Vagina (tissue), 2 donors: ENCODE results near the gene SIGLEC9. TPM values are rescaled to one million over a fixed set of nuclear protein-coding genes. Genes with fewer than 3 reads are reported as not detected.

Experiments used
- DNase-seq, 2 donors: peaks; one replicate each; pipeline ENCODE4 v3.0.0-alpha.2; 2017; ENCODE audit errors: extremely low spot score in 2 of 2
- H3K27ac ChIP-seq: fragments of 200-600 bp; sonication (generic); one replicate; pipeline ENCODE4 v1.5.1; 2019
- H3K27me3 ChIP-seq: fragments of 200-600 bp; sonication (generic); one replicate; pipeline ENCODE4 v1.5.1; 2019
- H3K36me3 ChIP-seq, 2 donors: fragments of 200-600 bp; sonication (generic); one replicate each; pipeline ENCODE4 v1.5.1; 2017 to 2019
- H3K4me1 ChIP-seq: fragments of 200-600 bp; sonication (generic); one replicate; pipeline ENCODE4 v1.5.1; 2019
- H3K4me3 ChIP-seq, 2 donors: fragments of 200-600 bp; sonication (generic); 1 replicate in 1 of 2; 2 replicates in 1 of 2; pipeline ENCODE4 v1.5.1; 2016 to 2019
- H3K9me3 ChIP-seq: fragments of 200-600 bp; sonication (generic); one replicate; pipeline ENCODE4 v1.5.1; 2019
- CTCF ChIP-seq, 3 experiments: fragments of 450-650 bp in 2 of 3; fragments of 200-600 bp in 1 of 3; sonication (generic) in 1 of 3; IDR thresholded peaks; one replicate each; pipeline ENCODE4 v1.5.1; 2017 to 2019; ENCODE audit warnings: antibody characterized with exemption in 3 of 3, mild to moderate bottlenecking in 2 of 3, moderate library complexity in 2 of 3
- POLR2A ChIP-seq, 2 donors: fragments of 450-650 bp; IDR thresholded peaks; one replicate each; pipeline ENCODE4 v1.6.1; 2017; ENCODE audit warnings: antibody characterized with exemption in 2 of 2, mild to moderate bottlenecking in 2 of 2, moderate library complexity in 2 of 2
- POLR2AphosphoS5 ChIP-seq, 2 donors: sonication (generic); formaldehyde crosslinking; IDR thresholded peaks; one replicate each; pipeline ENCODE4 v1.9.0; 2017; ENCODE audit warnings: antibody characterized with exemption in 2 of 2, mild to moderate bottlenecking in 2 of 2, low read depth in 1 of 2; ENCODE audit not compliant: insufficient read depth in 1 of 2
- intact Hi-C: fragments of 100-400 bp; cut with DNase I; formaldehyde crosslinking; loops from one replicate; pipeline ENCODE4 v1.15.1; 2023
- total RNA-seq: library from RNA; depleted of rRNA; stranded (reverse); fragments of >200 nt; gene quantifications from one replicate; pipeline ENCODE4 v1.2.3, GENCODE V29; 2016

Gene SIGLEC9
- total RNA-seq, 1 donor from 2014 or later = 5.9 TPM

- Histone ChIP-seq H3K4me1 (no peaks in the 10 kb centered on the region), H3K9me3 (no peaks in the 10 kb centered on the region), H3K4me3 (no peak overlapping the region), H3K27me3 (no peaks in the 10 kb centered on the region), H3K36me3 (no peaks in the 10 kb centered on the region), H3K27ac (no peak overlapping the region)
- no peak for TF ChIP-seq POLR2A (IDR thresholded peaks at IDR 0.05)
- TF ChIP-seq CTCF (IDR thresholded peaks at IDR 0.05) = no peak
- TF ChIP-seq POLR2AphosphoS5 (IDR thresholded peaks at IDR 0.05; ENCODE audit: insufficient read depth in 1 of 2, low read depth in 1 of 2) = no peak
- intact Hi-C loops = no loop called here
- no peak for DNase-seq
These were observed 3.4 kb upstream of the SIGLEC9 start for GRCh38 chr19:51121257-51121656.

- TF ChIP-seq POLR2AphosphoS5 (IDR thresholded peaks at IDR 0.05; ENCODE audit: insufficient read depth in 1 of 2, low read depth in 1 of 2) (no peak), POLR2A (IDR thresholded peaks at IDR 0.05) (no peak), CTCF (IDR thresholded peaks at IDR 0.05) (no peak)
- H3K36me3 ChIP-seq = no peaks in the 10 kb centered on the region
- DNase-seq = no peak
- no peaks in the 10 kb centered on the region for H3K27me3 ChIP-seq
- H3K4me3 ChIP-seq = no peak overlapping the region
- no peak overlapping the region for H3K27ac ChIP-seq
- intact Hi-C loops = no loop called here
- no peaks in the 10 kb centered on the region for H3K9me3 ChIP-seq
- no peaks in the 10 kb centered on the region for H3K4me1 ChIP-seq
These were observed 2.4 kb upstream of the SIGLEC9 start for GRCh38 chr19:51122112-51122981.

- DNase-seq = no peak
- intact Hi-C loops = no loop called here
- no peak overlapping the region for H3K27ac ChIP-seq
These were observed 1.3 kb upstream of the SIGLEC9 start for GRCh38 chr19:51123381-51123800.

GRCh38 chr19:51123802-51124201, 904 bp upstream of the SIGLEC9 start:
- no peak overlapping the region for H3K27ac ChIP-seq
- H3K9me3 ChIP-seq = no peaks in the 10 kb centered on the region
- H3K27me3 ChIP-seq = no peaks in the 10 kb centered on the region
- H3K4me1 ChIP-seq = no peaks in the 10 kb centered on the region
- TF ChIP-seq POLR2AphosphoS5 (IDR thresholded peaks at IDR 0.05; ENCODE audit: insufficient read depth in 1 of 2, low read depth in 1 of 2) = no peak
- TF ChIP-seq CTCF (IDR thresholded peaks at IDR 0.05) = no peak
- no peak for TF ChIP-seq POLR2A (IDR thresholded peaks at IDR 0.05)
- intact Hi-C loops = no loop called here
- H3K36me3 ChIP-seq = no peaks in the 10 kb centered on the region
- no peak for DNase-seq
- H3K4me3 ChIP-seq = no peak overlapping the region

More at GRCh38 chr19:51123381-51123800, 1.3 kb upstream of the SIGLEC9 start:
- no peaks in the 10 kb centered on the region for H3K4me1 ChIP-seq
- H3K4me3 ChIP-seq = no peak overlapping the region
- TF ChIP-seq CTCF (IDR thresholded peaks at IDR 0.05) (no peak), POLR2A (IDR thresholded peaks at IDR 0.05) (no peak), POLR2AphosphoS5 (IDR thresholded peaks at IDR 0.05; ENCODE audit: insufficient read depth in 1 of 2, low read depth in 1 of 2) (no peak)
- no peaks in the 10 kb centered on the region for H3K27me3 ChIP-seq
- H3K9me3 ChIP-seq = no peaks in the 10 kb centered on the region
- no peaks in the 10 kb centered on the region for H3K36me3 ChIP-seq

- H3K9me3 ChIP-seq = no peaks in the 10 kb centered on the region
- H3K36me3 ChIP-seq = no peaks in the 10 kb centered on the region
- intact Hi-C loops = no loop called here
- no peak overlapping the region for H3K27ac ChIP-seq
- TF ChIP-seq POLR2A (IDR thresholded peaks at IDR 0.05) (no peak), POLR2AphosphoS5 (IDR thresholded peaks at IDR 0.05; ENCODE audit: insufficient read depth in 1 of 2, low read depth in 1 of 2) (no peak), CTCF (IDR thresholded peaks at IDR 0.05) (no peak)
- no peak for DNase-seq
- H3K4me1 ChIP-seq = no peaks in the 10 kb centered on the region
- no peaks in the 10 kb centered on the region for H3K27me3 ChIP-seq
- no peak overlapping the region for H3K4me3 ChIP-seq
These were observed 490 bp upstream of the SIGLEC9 start for GRCh38 chr19:51124216-51124615.
